H1 (cell line): ENCODE results near the gene TRIM41. TPM values are rescaled to one million over a fixed set of nuclear protein-coding genes. Genes with fewer than 3 reads are reported as not detected.

Experiments used
- ASH2L ChIP-seq: fragments of 200-600, 300-600 bp; sonication (generic); IDR thresholded peaks from one replicate; pipeline ENCODE4 v1.7.1; 2017; ENCODE audit warnings: low read length
- BACH1 ChIP-seq: IDR thresholded peaks from 2 replicates; pipeline ENCODE4 v1.6.1; 2012; ENCODE audit warnings: low read length, improper control_type of control experiment
- BRCA1 ChIP-seq: IDR thresholded peaks from 2 replicates; pipeline ENCODE4 v1.6.1; 2012; ENCODE audit warnings: low read depth, low read length, improper control_type of control experiment
- CBX5 ChIP-seq: fragments of 300-800, 300-1000 bp; sonication (generic); IDR thresholded peaks from 2 replicates; pipeline ENCODE4 v1.7.1; 2016; ENCODE audit warnings: antibody characterized with exemption, low read length, low read depth
- CBX8 ChIP-seq: fragments of 300-800, 300-1000 bp; sonication (generic); IDR thresholded peaks from 2 replicates; pipeline ENCODE4 v1.7.1; 2016; ENCODE audit warnings: low read depth, low read length, borderline replicate concordance
- CTBP2 ChIP-seq: IDR thresholded peaks from 2 replicates; pipeline ENCODE4 v1.7.0; 2011; ENCODE audit warnings: borderline replicate concordance, mild to moderate bottlenecking, moderate library complexity, mixed read lengths, low read length; ENCODE audit not compliant: insufficient read depth, insufficient read length
- FOSL1 ChIP-seq: IDR thresholded peaks from 2 replicates; pipeline ENCODE4 v1.6.1; 2011; ENCODE audit warnings: mild to moderate bottlenecking, low read depth, low read length, moderate library complexity; ENCODE audit not compliant: insufficient read depth
- KDM5A ChIP-seq: fragments of 200-600 bp; IDR thresholded peaks from 2 replicates; pipeline ENCODE4 v1.7.1; 2012; ENCODE audit warnings: mild to moderate bottlenecking, low read length, inconsistent platforms, mixed read lengths
- PHF8 ChIP-seq: fragments of 200-600 bp; sonication (generic); conservative IDR thresholded peaks from 2 replicates; pipeline ENCODE4 v1.7.1; 2012; ENCODE audit warnings: low read depth, mild to moderate bottlenecking, inconsistent platforms, low read length, moderate library complexity
- POLR2A ChIP-seq, 2 experiments: IDR thresholded peaks; 1 replicate in 1 of 2; 2 replicates in 1 of 2; pipeline ENCODE4 v1.6.1; 2011; ENCODE audit warnings: low read depth in 2 of 2, low read length in 2 of 2, mild to moderate bottlenecking in 2 of 2; ENCODE audit errors: control extremely low read depth in 1 of 2
- RFX5 ChIP-seq: IDR thresholded peaks from 2 replicates; pipeline ENCODE4 v1.6.1; 2011; ENCODE audit warnings: low read depth, low read length, improper control_type of control experiment, borderline replicate concordance
- RXRA ChIP-seq: IDR thresholded peaks from 2 replicates; pipeline ENCODE4 v1.6.1; 2011; ENCODE audit warnings: low read depth, mild to moderate bottlenecking, low read length, moderate library complexity; ENCODE audit not compliant: insufficient read depth
- SIRT6 ChIP-seq: IDR thresholded peaks from one replicate; pipeline ENCODE4 v1.7.1; 2012; ENCODE audit warnings: low read length, inconsistent platforms
- SP2 ChIP-seq: IDR thresholded peaks from 2 replicates; pipeline ENCODE4 v1.6.1; 2012; ENCODE audit warnings: mild to moderate bottlenecking, low read length, inconsistent platforms
- SUZ12 ChIP-seq: fragments of 200-600 bp; sonication (generic); IDR thresholded peaks from 2 replicates; pipeline ENCODE4 v1.6.1; 2012; ENCODE audit warnings: mild to moderate bottlenecking, inconsistent platforms, low read length, moderate library complexity, mixed read lengths
- TAF7 ChIP-seq: optimal IDR thresholded peaks from 2 replicates; pipeline ENCODE3; 2011; ENCODE audit warnings: low read depth, mild to moderate bottlenecking, inconsistent platforms, low read length, moderate library complexity, borderline replicate concordance
- TBP ChIP-seq: IDR thresholded peaks from 2 replicates; pipeline ENCODE4 v1.6.1; 2011; ENCODE audit warnings: low read depth, low read length, improper control_type of control experiment
- TEAD4 ChIP-seq: IDR thresholded peaks from 2 replicates; pipeline ENCODE4 v1.6.1; 2012; ENCODE audit warnings: low read depth, low read length, inconsistent platforms, mixed read lengths
- YY1 ChIP-seq: IDR thresholded peaks from 2 replicates; pipeline ENCODE4 v1.6.1; 2011; ENCODE audit warnings: low read depth, mild to moderate bottlenecking, low read length
- polyA plus RNA-seq, 7 experiments: library from polyadenylated mRNA; depleted of rRNA in 3 of 7; stranded (reverse) in 5 of 7; unstranded in 2 of 7; fragments of >200 nt in 5 of 7; fragments of 200-250 nt in 2 of 7; gene quantifications; 1 replicate in 5 of 7; 2 replicates in 1 of 7; 4 replicates in 1 of 7; pipeline versions ENCODE4 v1.2.1 to v1.2.3, GENCODE V29; 2011 to 2013; ENCODE audit warnings: missing spikeins in 2 of 7, mixed read lengths in 2 of 7
- total RNA-seq: library from RNA; stranded (reverse); fragmentation: NEBNext Ultra II Directional; extraction: Animal tissue kit (Norgen Biotek cat#: 25700); gene quantifications from 2 replicates; pipeline ENCODE4 v1.2.1, GENCODE V29; 2021
- TF ChIP-seq, protein P1 (sequence below): IDR thresholded peaks from 2 replicates; pipeline ENCODE4 v1.6.1; 2012; ENCODE audit warnings: low read length, inconsistent platforms
- TF ChIP-seq, protein P2 (sequence below): IDR thresholded peaks from 2 replicates; pipeline ENCODE4 v1.6.1; 2011; ENCODE audit warnings: low read depth, mild to moderate bottlenecking, low read length; ENCODE audit not compliant: insufficient read depth
- TF ChIP-seq, protein P3 (sequence below): IDR thresholded peaks from 2 replicates; pipeline ENCODE4 v1.6.1; 2011; ENCODE audit warnings: low read length, improper control_type of control experiment

TRIM41 gene
- total and polyA plus RNA-seq, 2 of the 8 experiments (the other 6 are each of a cell fraction or from before 2014, with no cell fraction given), result 12.9 to 21.6 TPM

- TF ChIP-seq, protein P1, sequence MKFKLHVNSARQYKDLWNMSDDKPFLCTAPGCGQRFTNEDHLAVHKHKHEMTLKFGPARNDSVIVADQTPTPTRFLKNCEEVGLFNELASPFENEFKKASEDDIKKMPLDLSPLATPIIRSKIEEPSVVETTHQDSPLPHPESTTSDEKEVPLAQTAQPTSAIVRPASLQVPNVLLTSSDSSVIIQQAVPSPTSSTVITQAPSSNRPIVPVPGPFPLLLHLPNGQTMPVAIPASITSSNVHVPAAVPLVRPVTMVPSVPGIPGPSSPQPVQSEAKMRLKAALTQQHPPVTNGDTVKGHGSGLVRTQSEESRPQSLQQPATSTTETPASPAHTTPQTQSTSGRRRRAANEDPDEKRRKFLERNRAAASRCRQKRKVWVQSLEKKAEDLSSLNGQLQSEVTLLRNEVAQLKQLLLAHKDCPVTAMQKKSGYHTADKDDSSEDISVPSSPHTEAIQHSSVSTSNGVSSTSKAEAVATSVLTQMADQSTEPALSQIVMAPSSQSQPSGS, result no peak
- TF ChIP-seq CBX5 (no peak), BACH1 (no peak), POLR2A (IDR thresholded peaks at IDR 0.05; ENCODE audit: control extremely low read depth in 1 of 2, low read depth in 2 of 2, low read length in 2 of 2) (peak in 1 of 2 experiments; percentile 88; a peak in 2 of 3 replicates), SP2 (peak; percentile 98), TBP (peak; percentile 84), CTBP2 (peak; percentile 37), ASH2L (peak; percentile 72), BRCA1 (no peak), RXRA (no peak), TAF7 (peak; percentile 78), TEAD4 (no peak), YY1 (peak; percentile 56), KDM5A (no peak; the same call in 1 of the 2 replicates), CBX8 (no peak), RFX5 (no peak), SUZ12 (no peak), SIRT6 (peak; percentile 83), PHF8 (peak; percentile 98), FOSL1 (no peak)
- TF ChIP-seq, protein P2, sequence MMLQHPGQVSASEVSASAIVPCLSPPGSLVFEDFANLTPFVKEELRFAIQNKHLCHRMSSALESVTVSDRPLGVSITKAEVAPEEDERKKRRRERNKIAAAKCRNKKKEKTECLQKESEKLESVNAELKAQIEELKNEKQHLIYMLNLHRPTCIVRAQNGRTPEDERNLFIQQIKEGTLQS, result no peak
- TF ChIP-seq, protein P3, sequence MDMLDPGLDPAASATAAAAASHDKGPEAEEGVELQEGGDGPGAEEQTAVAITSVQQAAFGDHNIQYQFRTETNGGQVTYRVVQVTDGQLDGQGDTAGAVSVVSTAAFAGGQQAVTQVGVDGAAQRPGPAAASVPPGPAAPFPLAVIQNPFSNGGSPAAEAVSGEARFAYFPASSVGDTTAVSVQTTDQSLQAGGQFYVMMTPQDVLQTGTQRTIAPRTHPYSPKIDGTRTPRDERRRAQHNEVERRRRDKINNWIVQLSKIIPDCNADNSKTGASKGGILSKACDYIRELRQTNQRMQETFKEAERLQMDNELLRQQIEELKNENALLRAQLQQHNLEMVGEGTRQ, result no peak
These were observed at the start of gene TRIM41 (continued) for GRCh38 chr5:181223058-181223728.
